Liver (tissue), 9 donors: ENCODE results near the gene ADCY3. TPM values are rescaled to one million over a fixed set of nuclear protein-coding genes. Genes with fewer than 3 reads are reported as not detected.

Experiments used
- DNase-seq: peaks from one replicate; pipeline ENCODE4 v3.0.0-alpha.2; 2017; ENCODE audit warnings: low spot score
- H3K27ac ChIP-seq, 2 donors: one replicate each; pipeline ENCODE4 v1.7.0; 2013; ENCODE audit warnings: inconsistent platforms in 2 of 2, low read length in 2 of 2, control low read depth in 1 of 2, low read depth in 1 of 2, mild to moderate bottlenecking in 1 of 2
- H3K27me3 ChIP-seq, 4 donors: one replicate each; pipeline versions ENCODE4 v1.6.1 to v1.7.0; 2013; ENCODE audit warnings: low read length in 3 of 4, inconsistent platforms in 1 of 4, mild to moderate bottlenecking in 1 of 4, moderate library complexity in 1 of 4; ENCODE audit not compliant: control insufficient read depth in 4 of 4, insufficient read depth in 4 of 4
- H3K36me3 ChIP-seq, 4 donors: one replicate each; pipeline versions ENCODE4 v1.6.1 to v1.7.0; 2013; ENCODE audit warnings: low read length in 3 of 4, mild to moderate bottlenecking in 3 of 4, low read depth in 1 of 4, moderate library complexity in 1 of 4; ENCODE audit not compliant: control insufficient read depth in 4 of 4, insufficient read depth in 3 of 4
- H3K4me1 ChIP-seq, 4 donors: one replicate each; pipeline versions ENCODE4 v1.6.1 to v1.7.0; 2013; ENCODE audit warnings: low read length in 3 of 4, mild to moderate bottlenecking in 3 of 4, moderate library complexity in 1 of 4; ENCODE audit not compliant: control insufficient read depth in 4 of 4, insufficient read depth in 4 of 4
- H3K4me3 ChIP-seq, 3 donors: one replicate each; pipeline versions ENCODE4 v1.6.1 to v1.7.0; 2013; ENCODE audit warnings: low read length in 3 of 3, control low read depth in 1 of 3, low read depth in 1 of 3, mild to moderate bottlenecking in 1 of 3
- H3K9ac ChIP-seq, 2 donors: one replicate each; pipeline ENCODE4 v1.7.0; 2013; ENCODE audit warnings: low read length in 2 of 2, mild to moderate bottlenecking in 2 of 2, moderate library complexity in 2 of 2, control low read depth in 1 of 2, low read depth in 1 of 2
- H3K9me3 ChIP-seq, 4 donors: one replicate each; pipeline versions ENCODE4 v1.6.1 to v1.7.0; 2013; ENCODE audit warnings: low read length in 3 of 4; ENCODE audit not compliant: control insufficient read depth in 4 of 4
- EGR1 ChIP-seq, 2 donors: IDR thresholded peaks; 2 replicates each; pipeline ENCODE4 v1.6.1; 2016 to 2018; ENCODE audit warnings: antibody characterized with exemption in 2 of 2, low read depth in 2 of 2
- FOXA2 ChIP-seq: IDR thresholded peaks from 2 replicates; pipeline ENCODE4 v1.6.1; 2016; ENCODE audit warnings: antibody characterized with exemption
- GABPA ChIP-seq, 2 donors: IDR thresholded peaks in 1 of 2; conservative IDR thresholded peaks in 1 of 2; 2 replicates each; pipeline ENCODE4 v1.6.1; 2016; ENCODE audit warnings: antibody characterized with exemption in 2 of 2, mild to moderate bottlenecking in 1 of 2, moderate library complexity in 1 of 2
- HNF4A ChIP-seq, 2 donors: conservative IDR thresholded peaks; 2 replicates each; pipeline ENCODE4 v1.6.1; 2016; ENCODE audit warnings: antibody characterized with exemption in 2 of 2, mild to moderate bottlenecking in 2 of 2
- HNF4G ChIP-seq: IDR thresholded peaks from 2 replicates; pipeline ENCODE4 v1.6.1; 2016; ENCODE audit warnings: antibody characterized with exemption
- JUND ChIP-seq, 2 donors: IDR thresholded peaks; 2 replicates each; pipeline ENCODE4 v1.6.1; 2016; ENCODE audit warnings: antibody characterized with exemption in 2 of 2
- NR2F2 ChIP-seq: IDR thresholded peaks from 2 replicates; pipeline ENCODE4 v1.6.1; 2016; ENCODE audit warnings: antibody characterized with exemption
- RAD21 ChIP-seq, 2 donors: IDR thresholded peaks; 2 replicates each; pipeline ENCODE4 v1.6.1; 2016; ENCODE audit warnings: antibody characterized with exemption in 2 of 2, mild to moderate bottlenecking in 2 of 2
- RXRA ChIP-seq, 2 donors: IDR thresholded peaks; 2 replicates each; pipeline ENCODE4 v1.6.1; 2017 to 2018; ENCODE audit warnings: antibody characterized with exemption in 2 of 2, mild to moderate bottlenecking in 1 of 2
- YY1 ChIP-seq: IDR thresholded peaks from 2 replicates; pipeline ENCODE4 v1.6.1; 2016; ENCODE audit warnings: antibody characterized with exemption, mild to moderate bottlenecking
- WGBS: extraction: QIAGEN DNeasy Blood & Tissue Kit; methylation state at CpG from one replicate; pipeline ENCODE4 v1.1.7; 2013; 5-methylcytosine and 5-hydroxymethylcytosine counted together
- polyA plus RNA-seq, 2 donors: library from polyadenylated mRNA; stranded (reverse) in 1 of 2; unstranded in 1 of 2; fragments of 200-250 nt in 1 of 2; fragments of >200 nt in 1 of 2; fragmentation: Nextera tagmentation in 1 of 2; extraction: Ambion mirVana in 1 of 2; gene quantifications; one replicate each; pipeline versions ENCODE4 v1.2.1 to v1.2.3, GENCODE V29; 2013 to 2015
- total RNA-seq, 2 donors: library from RNA; depleted of rRNA; stranded (reverse); fragments of >200 nt; gene quantifications; one replicate each; pipeline ENCODE4 v1.2.3, GENCODE V29; 2014
- TF ChIP-seq, protein P1 (sequence below): IDR thresholded peaks from 2 replicates; pipeline ENCODE4 v1.6.1; 2016; ENCODE audit warnings: antibody characterized with exemption
- TF ChIP-seq, protein P2 (sequence below): fragments of 150-350 bp; IDR thresholded peaks from 2 replicates; pipeline ENCODE4 v1.5.1; 2017; ENCODE audit warnings: improper control_type of control experiment, low read depth, low read length; ENCODE audit not compliant: missing input control
- TF ChIP-seq, protein P3 (sequence below): IDR thresholded peaks from 2 replicates; pipeline ENCODE4 v1.6.1; 2016; ENCODE audit warnings: antibody characterized with exemption, mild to moderate bottlenecking
- TF ChIP-seq, protein P4 (sequence below): IDR thresholded peaks from 2 replicates; pipeline ENCODE4 v1.6.1; 2016; ENCODE audit warnings: antibody characterized with exemption
- donor health status: healthy.
- donor health status: healthy.
- donor health status: healthy.
- donor health status: healthy.
- donor health status: healthy.

Gene ADCY3
- total and polyA plus RNA-seq, 4 donors, result 0.99 to 8.4 (median 6.4) TPM

DNA sequence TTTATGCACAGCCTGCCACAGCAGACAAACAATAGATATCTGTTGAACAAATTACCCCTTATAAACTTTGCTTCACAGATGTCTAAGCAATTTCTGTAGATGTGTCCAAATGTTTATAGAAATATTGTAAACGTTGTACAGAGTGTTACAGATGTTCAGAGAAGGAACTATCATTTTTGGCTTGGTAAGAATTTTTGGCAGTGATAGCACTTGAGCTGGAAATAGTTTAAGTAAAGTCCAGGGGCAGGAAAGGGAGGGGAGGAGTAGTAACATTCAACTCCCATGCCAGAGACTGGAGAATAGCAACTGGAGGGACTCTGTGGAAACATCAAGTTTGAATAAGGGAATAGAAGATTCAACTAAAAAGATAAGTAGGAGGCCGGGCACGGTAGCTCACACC lies 131.2 kb downstream of the ADCY3 start:
- Histone ChIP-seq H3K27me3 (no peaks in the 10 kb centered on the region), H3K9ac (no peak overlapping the region), H3K4me1 (peaks cover 0 to 11% (median 9%) of the 10 kb centered on the region in 4 donors), H3K27ac (no peak overlapping the region), H3K4me3 (no peak overlapping the region), H3K36me3 (peaks cover 0 to 5% (median 2%) of the 10 kb centered on the region in 4 donors), H3K9me3 (no peaks in the 10 kb centered on the region)
- TF ChIP-seq RAD21 (IDR thresholded peaks at IDR 0.05) (no peak), HNF4G (no peak), JUND (IDR thresholded peaks at IDR 0.05) (no peak), GABPA (IDR thresholded peaks at IDR 0.05 in 1 of 2, conservative IDR thresholded peaks at IDR 0.05 in 1 of 2) (no peak), YY1 (no peak), HNF4A (conservative IDR thresholded peaks at IDR 0.05) (no peak), RXRA (IDR thresholded peaks at IDR 0.05) (no peak), EGR1 (IDR thresholded peaks at IDR 0.05; ENCODE audit: low read depth in 2 of 2) (no peak)
- TF ChIP-seq, protein P1, sequence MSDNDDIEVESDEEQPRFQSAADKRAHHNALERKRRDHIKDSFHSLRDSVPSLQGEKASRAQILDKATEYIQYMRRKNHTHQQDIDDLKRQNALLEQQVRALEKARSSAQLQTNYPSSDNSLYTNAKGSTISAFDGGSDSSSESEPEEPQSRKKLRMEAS, result no peak
- TF ChIP-seq, protein P2, sequence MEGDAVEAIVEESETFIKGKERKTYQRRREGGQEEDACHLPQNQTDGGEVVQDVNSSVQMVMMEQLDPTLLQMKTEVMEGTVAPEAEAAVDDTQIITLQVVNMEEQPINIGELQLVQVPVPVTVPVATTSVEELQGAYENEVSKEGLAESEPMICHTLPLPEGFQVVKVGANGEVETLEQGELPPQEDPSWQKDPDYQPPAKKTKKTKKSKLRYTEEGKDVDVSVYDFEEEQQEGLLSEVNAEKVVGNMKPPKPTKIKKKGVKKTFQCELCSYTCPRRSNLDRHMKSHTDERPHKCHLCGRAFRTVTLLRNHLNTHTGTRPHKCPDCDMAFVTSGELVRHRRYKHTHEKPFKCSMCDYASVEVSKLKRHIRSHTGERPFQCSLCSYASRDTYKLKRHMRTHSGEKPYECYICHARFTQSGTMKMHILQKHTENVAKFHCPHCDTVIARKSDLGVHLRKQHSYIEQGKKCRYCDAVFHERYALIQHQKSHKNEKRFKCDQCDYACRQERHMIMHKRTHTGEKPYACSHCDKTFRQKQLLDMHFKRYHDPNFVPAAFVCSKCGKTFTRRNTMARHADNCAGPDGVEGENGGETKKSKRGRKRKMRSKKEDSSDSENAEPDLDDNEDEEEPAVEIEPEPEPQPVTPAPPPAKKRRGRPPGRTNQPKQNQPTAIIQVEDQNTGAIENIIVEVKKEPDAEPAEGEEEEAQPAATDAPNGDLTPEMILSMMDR, result no peak
- TF ChIP-seq, protein P3, sequence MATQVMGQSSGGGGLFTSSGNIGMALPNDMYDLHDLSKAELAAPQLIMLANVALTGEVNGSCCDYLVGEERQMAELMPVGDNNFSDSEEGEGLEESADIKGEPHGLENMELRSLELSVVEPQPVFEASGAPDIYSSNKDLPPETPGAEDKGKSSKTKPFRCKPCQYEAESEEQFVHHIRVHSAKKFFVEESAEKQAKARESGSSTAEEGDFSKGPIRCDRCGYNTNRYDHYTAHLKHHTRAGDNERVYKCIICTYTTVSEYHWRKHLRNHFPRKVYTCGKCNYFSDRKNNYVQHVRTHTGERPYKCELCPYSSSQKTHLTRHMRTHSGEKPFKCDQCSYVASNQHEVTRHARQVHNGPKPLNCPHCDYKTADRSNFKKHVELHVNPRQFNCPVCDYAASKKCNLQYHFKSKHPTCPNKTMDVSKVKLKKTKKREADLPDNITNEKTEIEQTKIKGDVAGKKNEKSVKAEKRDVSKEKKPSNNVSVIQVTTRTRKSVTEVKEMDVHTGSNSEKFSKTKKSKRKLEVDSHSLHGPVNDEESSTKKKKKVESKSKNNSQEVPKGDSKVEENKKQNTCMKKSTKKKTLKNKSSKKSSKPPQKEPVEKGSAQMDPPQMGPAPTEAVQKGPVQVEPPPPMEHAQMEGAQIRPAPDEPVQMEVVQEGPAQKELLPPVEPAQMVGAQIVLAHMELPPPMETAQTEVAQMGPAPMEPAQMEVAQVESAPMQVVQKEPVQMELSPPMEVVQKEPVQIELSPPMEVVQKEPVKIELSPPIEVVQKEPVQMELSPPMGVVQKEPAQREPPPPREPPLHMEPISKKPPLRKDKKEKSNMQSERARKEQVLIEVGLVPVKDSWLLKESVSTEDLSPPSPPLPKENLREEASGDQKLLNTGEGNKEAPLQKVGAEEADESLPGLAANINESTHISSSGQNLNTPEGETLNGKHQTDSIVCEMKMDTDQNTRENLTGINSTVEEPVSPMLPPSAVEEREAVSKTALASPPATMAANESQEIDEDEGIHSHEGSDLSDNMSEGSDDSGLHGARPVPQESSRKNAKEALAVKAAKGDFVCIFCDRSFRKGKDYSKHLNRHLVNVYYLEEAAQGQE, result no peak
- TF ChIP-seq, protein P4, sequence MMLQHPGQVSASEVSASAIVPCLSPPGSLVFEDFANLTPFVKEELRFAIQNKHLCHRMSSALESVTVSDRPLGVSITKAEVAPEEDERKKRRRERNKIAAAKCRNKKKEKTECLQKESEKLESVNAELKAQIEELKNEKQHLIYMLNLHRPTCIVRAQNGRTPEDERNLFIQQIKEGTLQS, result no peak
- DNase-seq, result no peak
- 81% methylated on average over 3 of the region's 3 CpGs for WGBS

DNA sequence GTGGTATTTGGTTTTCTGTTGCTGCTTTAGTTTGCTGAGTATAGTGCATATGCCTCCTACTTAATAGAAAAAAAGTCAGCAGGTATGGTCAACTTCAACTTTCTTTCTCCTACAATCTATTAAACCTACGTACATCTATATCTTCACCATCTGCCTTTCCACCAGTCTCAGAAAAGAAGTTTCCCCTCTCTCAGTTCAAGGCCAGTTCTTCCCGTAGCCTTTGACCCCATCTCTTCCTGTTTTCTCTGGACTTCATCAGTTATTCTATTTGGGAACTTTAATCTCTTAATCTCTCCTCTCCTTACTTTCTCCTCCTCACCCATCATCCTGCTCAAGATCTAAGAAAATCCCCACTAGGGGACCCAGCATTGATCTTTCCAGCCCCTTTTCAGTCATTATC lies 132.5 kb downstream of the ADCY3 start:
- 76% methylated on average over 2 of the region's 2 CpGs for WGBS
- peaks cover 0 to 5% (median 2%) of the 10 kb centered on the region in 4 donors for H3K36me3 ChIP-seq
- no peak overlapping the region for H3K27ac ChIP-seq
- no peaks in the 10 kb centered on the region for H3K9me3 ChIP-seq
- DNase-seq, result no peak
- H3K9ac ChIP-seq, result no peak overlapping the region
- H3K4me3 ChIP-seq, result no peak overlapping the region
- peaks cover 0 to 6% (median 5%) of the 10 kb centered on the region in 4 donors for H3K4me1 ChIP-seq
- TF ChIP-seq RAD21 (IDR thresholded peaks at IDR 0.05) (no peak), FOXA2 (no peak), EGR1 (IDR thresholded peaks at IDR 0.05; ENCODE audit: low read depth in 2 of 2) (no peak), NR2F2 (peak; percentile 68)
- no peaks in the 10 kb centered on the region for H3K27me3 ChIP-seq
